VCaP (cell line): ENCODE results near the gene GALNS.

ENCODE experiments used
- H3K27ac ChIP-seq: fragments of 450-650 bp; 2 replicates; pipeline ENCODE4 v1.5.1; 2017
- TF ChIP-seq, protein P1 (sequence below): fragments of 450-650 bp; conservative IDR thresholded peaks from 2 replicates; pipeline ENCODE4 v1.5.1; 2017; ENCODE audit warnings: mild to moderate bottlenecking, moderate library complexity

GALNS gene

GRCh38 chr16:88881675-88882357 lies 25.1 kb upstream of the GALNS start:
- no peak overlapping the region for H3K27ac ChIP-seq
- TF ChIP-seq, protein P1, sequence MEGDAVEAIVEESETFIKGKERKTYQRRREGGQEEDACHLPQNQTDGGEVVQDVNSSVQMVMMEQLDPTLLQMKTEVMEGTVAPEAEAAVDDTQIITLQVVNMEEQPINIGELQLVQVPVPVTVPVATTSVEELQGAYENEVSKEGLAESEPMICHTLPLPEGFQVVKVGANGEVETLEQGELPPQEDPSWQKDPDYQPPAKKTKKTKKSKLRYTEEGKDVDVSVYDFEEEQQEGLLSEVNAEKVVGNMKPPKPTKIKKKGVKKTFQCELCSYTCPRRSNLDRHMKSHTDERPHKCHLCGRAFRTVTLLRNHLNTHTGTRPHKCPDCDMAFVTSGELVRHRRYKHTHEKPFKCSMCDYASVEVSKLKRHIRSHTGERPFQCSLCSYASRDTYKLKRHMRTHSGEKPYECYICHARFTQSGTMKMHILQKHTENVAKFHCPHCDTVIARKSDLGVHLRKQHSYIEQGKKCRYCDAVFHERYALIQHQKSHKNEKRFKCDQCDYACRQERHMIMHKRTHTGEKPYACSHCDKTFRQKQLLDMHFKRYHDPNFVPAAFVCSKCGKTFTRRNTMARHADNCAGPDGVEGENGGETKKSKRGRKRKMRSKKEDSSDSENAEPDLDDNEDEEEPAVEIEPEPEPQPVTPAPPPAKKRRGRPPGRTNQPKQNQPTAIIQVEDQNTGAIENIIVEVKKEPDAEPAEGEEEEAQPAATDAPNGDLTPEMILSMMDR = no peak

- TF ChIP-seq, protein P1 = no peak
- H3K27ac ChIP-seq = no peak overlapping the region
These were observed 24.4 kb upstream of the GALNS start for GRCh38 chr16:88881007-88881615.

DNA sequence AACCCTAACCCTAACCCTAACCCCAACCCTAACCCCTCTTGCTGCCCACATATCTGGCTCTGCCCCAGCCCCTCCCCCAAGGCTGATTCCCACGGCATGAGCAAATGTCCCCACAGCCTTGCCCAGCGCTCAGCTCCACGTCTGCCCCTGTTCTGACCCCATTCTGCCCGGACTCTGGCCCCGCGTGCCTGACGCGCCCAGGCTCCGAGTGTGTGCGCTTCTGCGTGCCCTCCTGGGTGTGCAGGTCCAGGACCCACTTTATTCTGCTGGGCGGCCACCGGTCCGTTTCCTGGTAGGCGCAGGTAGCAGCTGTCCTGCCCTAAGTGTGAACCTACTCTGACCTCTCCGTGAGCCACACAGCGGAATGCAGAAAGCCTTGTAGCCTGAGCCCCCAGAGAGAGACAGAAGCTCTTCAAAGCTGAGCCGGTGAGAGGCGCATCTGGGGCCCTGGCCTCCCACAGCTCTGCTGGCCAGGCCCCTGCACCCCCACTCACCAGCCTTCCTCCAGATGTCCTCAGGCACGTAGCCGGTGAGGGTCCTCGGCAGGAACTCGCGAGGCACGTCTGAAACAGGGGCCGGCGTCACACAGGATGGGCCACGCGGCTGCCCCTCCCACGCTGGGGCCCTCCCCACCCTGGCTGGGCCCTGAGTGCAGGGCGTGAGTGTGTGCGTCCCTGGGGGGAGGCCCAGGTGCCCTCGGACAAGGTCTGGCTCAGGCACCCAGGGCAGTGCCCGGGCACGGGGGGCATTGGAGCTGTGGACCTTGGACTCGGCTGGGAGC lies 23.7 kb upstream of the GALNS start:
- H3K27ac ChIP-seq = no peak overlapping the region
- TF ChIP-seq, protein P1 = no peak

GRCh38 chr16:88879788-88880055 lies 23.0 kb upstream of the GALNS start:
- TF ChIP-seq, protein P1 = no peak
- H3K27ac ChIP-seq = no peak overlapping the region

DNA sequence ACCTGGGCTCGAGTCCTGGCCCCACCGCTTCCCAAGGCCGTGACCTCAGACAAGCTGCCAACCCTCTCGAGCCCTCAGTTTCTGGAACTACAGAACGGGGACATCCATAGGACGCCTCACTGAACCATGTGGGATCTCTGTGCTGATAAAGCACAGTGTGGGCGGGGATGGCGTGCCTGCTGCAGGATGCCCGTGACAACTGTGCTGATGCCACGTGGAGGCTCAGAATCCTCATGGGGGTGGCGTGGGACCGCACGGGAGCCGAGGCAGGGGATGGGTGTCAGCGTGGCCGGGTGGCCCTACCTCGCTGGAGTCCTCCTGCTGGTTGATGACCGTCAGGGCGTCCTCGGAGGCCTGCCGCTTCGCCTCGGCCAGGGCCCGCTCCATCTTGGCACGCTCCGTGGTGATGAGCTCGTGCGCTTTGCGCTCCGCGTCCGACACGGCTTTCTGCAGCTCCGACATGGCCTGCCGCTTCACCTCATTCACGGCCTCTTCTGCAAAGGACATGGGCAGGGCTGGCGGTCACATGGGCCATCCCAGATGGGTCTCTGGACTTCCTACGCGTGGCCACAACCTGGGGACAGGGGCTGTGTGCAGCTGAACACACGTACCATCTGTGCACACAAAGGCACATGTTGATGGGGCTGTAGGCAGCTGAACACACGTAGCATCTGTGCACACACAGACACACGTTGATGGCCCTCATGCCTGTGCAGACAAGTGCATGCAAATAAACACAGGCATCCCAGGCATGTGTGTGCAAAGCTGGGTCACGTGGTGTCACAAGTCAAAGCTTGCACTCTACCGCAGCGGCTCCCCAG lies 22.4 kb upstream of the GALNS start:
- TF ChIP-seq, protein P1 = no peak
- no peak overlapping the region for H3K27ac ChIP-seq

DNA sequence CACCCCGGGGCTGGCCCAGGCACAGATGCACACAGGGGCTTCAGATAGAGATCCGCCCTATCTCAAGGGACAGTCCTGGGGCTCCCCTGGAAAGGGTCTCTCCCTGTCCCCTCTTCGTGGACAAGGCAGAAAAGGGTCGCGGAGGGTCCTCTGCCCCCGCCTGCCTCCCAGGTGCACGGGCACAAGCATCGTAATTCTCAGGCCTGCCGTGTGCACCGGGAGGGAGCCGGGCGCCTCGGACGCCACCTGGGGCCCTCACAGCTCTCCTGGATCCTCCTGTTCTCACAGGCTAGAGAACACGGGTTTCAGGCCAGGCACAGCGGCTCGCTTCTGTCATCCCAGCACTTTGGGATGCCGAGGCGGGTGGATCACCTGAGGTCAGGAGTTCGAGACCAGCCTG lies 21.6 kb upstream of the GALNS start:
- H3K27ac ChIP-seq = no peak overlapping the region
- TF ChIP-seq, protein P1 = no peak
